GM12878 (cell line): ENCODE results near the gene LMTK2.

Source experiments
- CHD1 ChIP-seq: IDR thresholded peaks from 2 replicates; pipeline ENCODE4 v1.6.1; 2012; ENCODE audit warnings: low read depth, low read length, improper control_type of control experiment
- CREM ChIP-seq: IDR thresholded peaks from 2 replicates; pipeline ENCODE4 v1.6.1; 2014; ENCODE audit warnings: antibody characterized with exemption, low read depth
- CTCF ChIP-seq, 3 experiments: IDR thresholded peaks in 2 of 3; conservative IDR thresholded peaks in 1 of 3; 2 replicates each; pipeline ENCODE4 v1.5.1; 2011; ENCODE audit warnings: low read depth in 3 of 3, low read length in 3 of 3, mild to moderate bottlenecking in 3 of 3, control low read depth in 2 of 3, moderate library complexity in 2 of 3, inconsistent platforms in 1 of 3, mixed read lengths in 1 of 3; ENCODE audit not compliant: control insufficient read depth in 2 of 3, insufficient read depth in 1 of 3; ENCODE audit errors: extremely low read depth in 1 of 3
- EP300 ChIP-seq, 2 experiments: fragments of 150-350 bp in 1 of 2; IDR thresholded peaks; 2 replicates each; pipeline ENCODE4 v1.6.1; 2011 to 2012; ENCODE audit warnings: low read depth in 2 of 2, low read length in 2 of 2, borderline replicate concordance in 1 of 2, improper control_type of control experiment in 1 of 2, inconsistent platforms in 1 of 2; ENCODE audit not compliant: control insufficient read depth in 1 of 2
- EZH2 ChIP-seq: IDR thresholded peaks from 2 replicates; pipeline ENCODE4 v1.6.1; 2012; ENCODE audit warnings: low read depth, mild to moderate bottlenecking, control low read depth, inconsistent platforms, low read length, borderline replicate concordance; ENCODE audit not compliant: control insufficient read depth

- TF ChIP-seq CHD1 (no peak), CREM (no peak), EZH2 (no peak), CTCF (IDR thresholded peaks at IDR 0.05 in 2 of 3, conservative IDR thresholded peaks at IDR 0.05 in 1 of 3; ENCODE audit: control insufficient read depth in 2 of 3, extremely low read depth in 1 of 3, insufficient read depth in 1 of 3, low read depth in 3 of 3, low read length in 3 of 3) (no peak), EP300 (IDR thresholded peaks at IDR 0.05; ENCODE audit: borderline replicate concordance in 1 of 2, control insufficient read depth in 1 of 2, low read depth in 2 of 2, low read length in 2 of 2) (no peak)
Measured at GRCh38 chr7:98091061-98091460, 15.6 kb upstream of the LMTK2 start.
